BLaER1 treated with 17β-estradiol and CSF1 and Interleukin-3, amounts not matched to agents 10 nM and 100 nM (cell line): ENCODE measurements around the gene SERPINE3.
A peak's percentile ranks its signal among the peaks of the same experiment; 100 is the strongest.

ENCODE experiments used
- H3K27ac ChIP-seq, 11 experiments: shearing (Covaris generic); formaldehyde crosslinking; 2 replicates each; pipeline ENCODE4 v1.8.1; 2022
- H3K27me3 ChIP-seq, 11 experiments: shearing (Covaris generic); formaldehyde crosslinking; 2 replicates each; pipeline ENCODE4 v1.8.1; 2022
- H3K36me3 ChIP-seq, 11 experiments: shearing (Covaris generic); formaldehyde crosslinking; 2 replicates each; pipeline ENCODE4 v1.8.1; 2022
- H3K4me1 ChIP-seq, 10 experiments: shearing (Covaris generic); formaldehyde crosslinking; 2 replicates each; pipeline ENCODE4 v1.8.1; 2022
- H3K4me2 ChIP-seq, 11 experiments: shearing (Covaris generic); formaldehyde crosslinking; 2 replicates each; pipeline ENCODE4 v1.8.1; 2022
- H3K4me3 ChIP-seq, 10 experiments: shearing (Covaris generic); formaldehyde crosslinking; 2 replicates each; pipeline ENCODE4 v1.8.1; 2022
- H3K9ac ChIP-seq, 11 experiments: shearing (Covaris generic); formaldehyde crosslinking; 2 replicates each; pipeline ENCODE4 v1.8.1; 2022
- H3K9me3 ChIP-seq, 11 experiments: shearing (Covaris generic); formaldehyde crosslinking; replicated peaks in 1 of 11; 2 replicates each; pipeline ENCODE4 v1.8.1; 2022
- H4K20me1 ChIP-seq, 11 experiments: shearing (Covaris generic); formaldehyde crosslinking; 2 replicates each; pipeline ENCODE4 v1.8.1; 2022
- Cebpa-rat ChIP-seq, 11 experiments: shearing (Covaris generic); IDR thresholded peaks; 2 replicates each; pipeline ENCODE4 v1.8.1; 2022

SERPINE3 gene

DNA sequence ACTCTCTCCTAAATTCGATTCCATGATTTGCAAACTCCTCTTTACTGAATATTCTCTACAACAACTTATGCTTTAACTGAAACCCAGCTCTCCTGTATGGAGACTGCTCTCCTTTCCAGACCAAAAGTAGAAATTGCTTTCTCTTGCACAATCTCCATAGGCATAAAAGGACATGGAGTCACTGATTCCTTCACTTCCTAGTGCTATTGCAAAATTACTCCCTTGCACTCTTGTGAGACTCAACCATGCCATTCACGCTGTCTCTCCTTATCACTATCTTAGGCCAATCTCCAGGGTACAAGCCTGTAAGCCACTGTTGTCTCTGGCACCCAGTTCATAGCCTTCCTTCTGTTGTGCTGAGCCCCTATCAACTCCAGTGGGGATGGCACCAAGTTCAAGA lies 30.6 kb downstream of the SERPINE3 start:
- H4K20me1 ChIP-seq, result peaks cover 0 to 34% (median 16%) of the 10 kb centered on the region in 11 experiments; a peak in 14 of 22 replicates
- peaks cover 88 to 100% (median 99%) of the 10 kb centered on the region in 11 experiments for H3K36me3 ChIP-seq
- H3K9ac ChIP-seq, result no peak overlapping the region
- TF ChIP-seq Cebpa-rat (IDR thresholded peaks at IDR 0.05), result no peak
- no peak overlapping the region for H3K4me2 ChIP-seq
- H3K9me3 ChIP-seq, result no peaks in the 10 kb centered on the region
- H3K27me3 ChIP-seq, result no peaks in the 10 kb centered on the region
- no peak overlapping the region for H3K27ac ChIP-seq
- H3K4me1 ChIP-seq, result peaks cover 0 to 9% (median 0%) of the 10 kb centered on the region in 10 experiments; a peak in 2 of 20 replicates
- no peak overlapping the region for H3K4me3 ChIP-seq

DNA sequence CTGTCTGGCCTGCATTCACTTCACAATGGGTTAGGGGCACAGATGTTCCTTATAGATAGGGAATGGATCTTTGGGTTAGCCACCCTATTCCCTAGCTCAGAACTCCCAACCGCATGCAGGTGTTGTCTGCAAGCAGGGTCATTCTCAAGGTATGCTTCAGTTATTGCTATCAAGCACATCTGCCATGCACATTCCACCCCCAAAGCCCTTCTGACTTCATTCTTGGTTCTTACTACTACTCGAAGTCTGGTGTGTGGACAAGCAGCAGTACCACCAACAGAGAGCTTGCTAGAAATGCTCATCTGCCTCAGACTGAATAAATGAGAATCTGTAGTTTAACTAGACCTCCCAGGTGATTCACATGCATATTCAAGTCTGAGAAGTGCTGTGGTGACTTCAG lies 31.3 kb downstream of the SERPINE3 start:
- Histone ChIP-seq H3K4me1 (peaks cover 0 to 9% (median 0%) of the 10 kb centered on the region in 10 experiments; a peak in 2 of 20 replicates), H3K27me3 (no peaks in the 10 kb centered on the region), H3K9me3 (no peaks in the 10 kb centered on the region), H3K36me3 (peaks cover 95 to 100% (median 99%) of the 10 kb centered on the region in 11 experiments), H3K4me2 (no peak overlapping the region), H4K20me1 (peaks cover 0 to 36% (median 16%) of the 10 kb centered on the region in 11 experiments; a peak in 14 of 22 replicates), H3K27ac (no peak overlapping the region), H3K9ac (no peak overlapping the region), H3K4me3 (no peak overlapping the region)
- TF ChIP-seq Cebpa-rat (IDR thresholded peaks at IDR 0.05), result no peak

DNA sequence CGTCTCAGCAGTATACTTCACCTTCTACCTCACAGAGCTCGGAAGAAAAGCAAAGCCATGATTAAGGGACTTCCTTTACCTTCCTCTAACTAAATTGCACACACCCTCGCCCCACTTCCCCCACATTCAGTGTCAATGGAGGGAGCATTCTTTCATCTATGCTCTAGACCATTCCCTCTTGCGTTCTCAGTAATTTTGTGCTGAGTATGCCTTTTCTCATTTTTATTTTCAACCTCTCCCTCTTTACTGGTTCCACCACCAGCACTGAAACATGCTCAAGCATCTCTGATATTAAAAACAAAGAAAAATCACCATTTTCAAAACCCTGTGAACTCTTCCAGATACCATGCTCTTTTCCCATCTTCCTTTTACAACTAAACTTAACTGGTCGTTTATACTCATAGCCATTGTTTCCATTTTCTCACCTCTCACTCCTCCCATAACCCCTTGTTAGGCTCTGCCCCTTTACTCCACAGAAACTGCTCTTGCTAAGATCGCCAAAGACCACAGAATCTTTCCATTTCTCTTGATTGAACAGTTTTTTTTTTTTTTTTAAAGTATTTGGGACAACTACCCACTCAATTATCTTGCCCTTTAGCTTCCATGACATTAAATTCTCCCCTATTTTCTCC lies 32.4 kb downstream of the SERPINE3 start:
- Histone ChIP-seq H3K9ac (no peak overlapping the region), H3K27ac (no peak overlapping the region), H4K20me1 (peaks cover 0 to 37% (median 16%) of the 10 kb centered on the region in 11 experiments; a peak in 14 of 22 replicates), H3K36me3 (peaks cover 95 to 100% (median 99%) of the 10 kb centered on the region in 11 experiments), H3K9me3 (no peaks in the 10 kb centered on the region), H3K27me3 (no peaks in the 10 kb centered on the region), H3K4me1 (peaks cover 0 to 9% (median 0%) of the 10 kb centered on the region in 10 experiments; a peak in 2 of 20 replicates), H3K4me2 (no peak overlapping the region), H3K4me3 (no peak overlapping the region)
- TF ChIP-seq Cebpa-rat (IDR thresholded peaks at IDR 0.05), result no peak

DNA sequence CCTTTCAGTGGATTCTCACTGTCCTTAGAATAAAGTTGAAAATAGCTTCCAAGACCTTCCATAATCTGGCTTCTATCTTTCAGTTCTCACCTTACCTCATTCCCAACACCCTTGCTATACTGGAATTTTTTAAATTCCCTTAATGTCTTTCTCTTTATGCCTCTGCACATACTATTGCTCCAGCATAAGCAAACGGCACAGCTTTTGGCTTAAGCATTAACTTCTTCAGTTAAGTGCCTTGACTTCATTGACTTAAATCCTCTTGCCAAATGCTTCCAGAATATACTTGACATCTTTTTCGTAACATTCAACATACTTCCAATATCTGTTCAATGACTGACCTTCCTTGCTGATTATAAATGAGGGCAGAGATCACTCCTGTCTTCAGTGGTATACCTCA lies 34.0 kb downstream of the SERPINE3 start:
- Histone ChIP-seq H3K4me3 (no peak overlapping the region), H3K9me3 (no peaks in the 10 kb centered on the region), H3K9ac (no peak overlapping the region), H3K4me1 (peaks cover 0 to 9% (median 0%) of the 10 kb centered on the region in 10 experiments; a peak in 2 of 20 replicates), H3K4me2 (no peak overlapping the region), H3K27ac (no peak overlapping the region), H3K36me3 (peaks cover 96 to 100% (median 99%) of the 10 kb centered on the region in 11 experiments), H3K27me3 (no peaks in the 10 kb centered on the region), H4K20me1 (peaks cover 0 to 36% (median 16%) of the 10 kb centered on the region in 11 experiments; a peak in 14 of 22 replicates)
- TF ChIP-seq Cebpa-rat (IDR thresholded peaks at IDR 0.05), result no peak

DNA sequence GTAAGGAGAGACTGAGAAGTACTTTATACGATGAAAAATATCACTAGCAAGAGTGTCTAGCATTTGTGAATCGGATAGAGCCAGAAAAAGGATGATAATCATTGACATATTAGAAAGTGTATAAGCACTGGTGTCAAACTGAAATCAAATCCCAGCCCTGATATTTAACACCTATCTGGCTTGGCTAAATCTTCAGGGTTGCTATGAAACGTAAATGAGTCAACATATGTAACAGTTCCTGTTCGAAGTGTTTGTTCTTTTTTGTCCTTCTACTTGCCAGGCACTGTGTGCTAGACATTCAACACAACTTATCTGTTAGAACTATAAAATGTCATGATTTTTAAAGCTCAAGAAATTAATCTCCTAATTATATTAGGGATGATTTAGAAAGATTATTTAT lies 40.8 kb downstream of the SERPINE3 start:
- H3K36me3 ChIP-seq, result peaks cover 82 to 100% (median 95%) of the 10 kb centered on the region in 11 experiments
- H3K4me2 ChIP-seq, result no peak overlapping the region
- no peaks in the 10 kb centered on the region for H3K9me3 ChIP-seq
- H3K27me3 ChIP-seq, result no peaks in the 10 kb centered on the region
- no peak overlapping the region for H3K27ac ChIP-seq
- no peaks in the 10 kb centered on the region for H3K4me1 ChIP-seq
- no peak for TF ChIP-seq Cebpa-rat (IDR thresholded peaks at IDR 0.05)
- no peak overlapping the region for H3K9ac ChIP-seq
- peaks cover 0 to 26% (median 6%) of the 10 kb centered on the region in 11 experiments; a peak in 13 of 22 replicates for H4K20me1 ChIP-seq
- H3K4me3 ChIP-seq, result no peak overlapping the region

DNA sequence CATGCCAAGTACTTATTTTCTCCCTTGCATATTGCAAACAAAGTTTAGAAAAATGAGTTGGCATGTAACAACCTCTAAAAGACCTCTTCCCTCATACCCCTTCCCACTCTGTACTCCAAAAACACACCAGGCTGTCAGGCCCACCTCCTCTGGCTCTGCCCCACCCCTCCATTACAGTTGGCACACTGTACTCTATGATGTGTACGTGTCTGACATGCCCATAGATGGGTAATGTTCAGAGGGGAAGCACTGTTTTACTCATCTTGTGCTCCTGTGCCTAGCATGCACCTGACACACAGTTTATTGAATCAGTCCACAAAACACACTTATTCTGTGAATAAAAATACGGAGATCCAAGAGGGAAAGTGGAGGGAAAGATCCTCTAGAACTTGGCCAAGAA lies 45.6 kb downstream of the SERPINE3 start:
- no peaks in the 10 kb centered on the region for H3K9me3 ChIP-seq
- H3K36me3 ChIP-seq, result peaks cover 48 to 98% (median 91%) of the 10 kb centered on the region in 11 experiments
- H3K4me3 ChIP-seq, result no peak overlapping the region
- H4K20me1 ChIP-seq, result peaks cover 0 to 63% (median 14%) of the 10 kb centered on the region in 11 experiments; a peak in 13 of 22 replicates
- no peak overlapping the region for H3K4me2 ChIP-seq
- no peak overlapping the region for H3K9ac ChIP-seq
- H3K27me3 ChIP-seq, result no peaks in the 10 kb centered on the region
- no peak overlapping the region for H3K27ac ChIP-seq
- H3K4me1 ChIP-seq, result no peaks in the 10 kb centered on the region
- no peak for TF ChIP-seq Cebpa-rat (IDR thresholded peaks at IDR 0.05)

DNA sequence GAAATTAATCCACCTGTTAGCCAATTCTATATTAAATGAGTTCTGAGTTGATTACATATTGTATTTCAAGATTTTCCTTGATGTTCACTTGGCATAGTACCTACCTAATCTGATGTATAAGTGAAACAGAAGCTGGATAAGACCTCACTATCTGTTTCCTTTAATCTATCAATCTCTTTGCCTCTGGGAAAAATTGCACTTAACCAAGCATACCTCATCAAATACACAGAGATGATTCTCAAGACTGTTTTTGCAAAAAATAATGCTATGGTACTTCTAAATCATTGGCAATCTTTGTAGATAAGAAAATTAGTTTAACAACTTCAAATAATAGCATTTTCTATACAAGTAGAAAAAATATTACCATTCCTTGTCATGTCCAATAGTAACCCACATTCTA lies 55.2 kb downstream of the SERPINE3 start:
- Histone ChIP-seq H3K9ac (no peak overlapping the region), H3K9me3 (peaks cover 0 to 7% (median 0%) of the 10 kb centered on the region in 11 experiments; a peak in 1 of 22 replicates), H3K4me2 (no peak overlapping the region), H3K27me3 (no peaks in the 10 kb centered on the region), H3K4me3 (no peak overlapping the region), H3K36me3 (peaks cover 31 to 85% (median 58%) of the 10 kb centered on the region in 11 experiments), H3K27ac (no peak overlapping the region), H4K20me1 (peaks cover 11 to 92% (median 65%) of the 10 kb centered on the region in 11 experiments; a peak in 19 of 22 replicates), H3K4me1 (peaks cover 0 to 25% (median 20%) of the 10 kb centered on the region in 10 experiments; a peak in 16 of 20 replicates)
- TF ChIP-seq Cebpa-rat (IDR thresholded peaks at IDR 0.05), result no peak

DNA sequence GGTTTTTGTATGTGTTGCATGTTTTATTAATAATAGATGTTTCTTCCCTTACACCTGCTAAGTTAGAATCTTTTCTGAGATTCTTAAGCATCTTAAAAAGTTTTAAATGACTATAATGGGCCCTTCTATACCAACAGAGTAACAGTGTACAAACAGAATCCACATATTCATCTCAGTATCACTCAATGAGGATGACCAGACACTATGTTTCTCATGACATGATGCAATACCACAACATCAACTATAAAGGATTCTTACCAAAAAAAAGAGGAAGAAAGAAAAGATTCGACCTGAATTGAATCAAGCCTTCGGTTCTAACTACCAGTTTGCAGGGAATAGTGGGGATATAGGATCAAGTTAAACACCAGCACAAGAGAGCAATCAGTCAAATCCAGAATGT lies 56.9 kb downstream of the SERPINE3 start:
- Histone ChIP-seq H3K4me3 (no peak overlapping the region), H3K4me2 (peak overlapping the region in 8 of 11 experiments; percentile 8 to 47 (median 26); a peak in 9 of 22 replicates), H3K36me3 (peaks cover 39 to 89% (median 66%) of the 10 kb centered on the region in 11 experiments), H3K4me1 (peaks cover 0 to 25% (median 20%) of the 10 kb centered on the region in 10 experiments; a peak in 16 of 20 replicates), H4K20me1 (peaks cover 11 to 97% (median 73%) of the 10 kb centered on the region in 11 experiments; a peak in 19 of 22 replicates), H3K27me3 (no peaks in the 10 kb centered on the region), H3K27ac (peak overlapping the region in 5 of 11 experiments; percentile 1 to 39 (median 20); a peak in 6 of 22 replicates), H3K9me3 (peaks cover 0 to 13% (median 0%) of the 10 kb centered on the region in 11 experiments; a peak in 1 of 22 replicates), H3K9ac (no peak overlapping the region)
- TF ChIP-seq Cebpa-rat (IDR thresholded peaks at IDR 0.05), result peak in 3 of 11 experiments; percentile 17 to 87 (median 83); a peak in 6 of 22 replicates

DNA sequence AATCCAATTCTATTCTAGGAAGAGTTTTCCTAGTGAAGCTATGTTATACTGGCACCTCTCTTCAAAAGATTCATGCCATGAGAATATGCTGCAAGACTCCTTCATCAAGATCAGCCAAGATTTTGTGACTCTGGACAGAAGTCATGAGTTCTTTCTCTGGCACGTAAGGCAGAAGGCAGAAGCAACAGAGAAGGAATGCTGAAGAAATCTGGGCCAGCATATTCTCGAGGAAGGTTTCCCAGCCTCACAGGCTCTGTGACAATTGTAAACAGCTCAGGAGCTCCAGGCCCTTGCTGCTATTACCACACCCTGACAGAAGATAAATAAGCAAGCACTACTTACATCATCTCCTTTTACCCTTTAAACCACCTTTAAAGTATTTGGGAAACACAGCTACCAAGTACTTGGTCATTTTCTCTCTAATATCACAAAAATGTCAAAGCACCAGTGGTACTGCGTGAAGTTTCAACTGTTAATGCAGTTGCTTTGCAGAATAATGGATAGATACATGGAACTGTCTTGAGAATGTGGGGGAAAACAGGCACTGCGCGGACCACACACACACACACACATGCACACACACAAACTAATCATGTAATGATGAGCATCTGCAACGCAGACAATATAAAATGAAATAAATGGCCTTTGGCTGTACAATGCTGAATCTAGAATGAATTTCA lies 57.9 kb downstream of the SERPINE3 start:
- H3K27me3 ChIP-seq, result no peaks in the 10 kb centered on the region
- peak overlapping the region in 4 of 11 experiments; percentile 4 to 46 (median 20); a peak in 4 of 22 replicates for H3K27ac ChIP-seq
- peak overlapping the region in 6 of 11 experiments; percentile 2 to 43 (median 27); a peak in 9 of 22 replicates for H3K4me2 ChIP-seq
- H3K4me1 ChIP-seq, result peaks cover 0 to 25% (median 20%) of the 10 kb centered on the region in 10 experiments; a peak in 16 of 20 replicates
- H4K20me1 ChIP-seq, result peaks cover 11 to 97% (median 71%) of the 10 kb centered on the region in 11 experiments; a peak in 19 of 22 replicates
- H3K4me3 ChIP-seq, result no peak overlapping the region
- H3K36me3 ChIP-seq, result peaks cover 37 to 88% (median 60%) of the 10 kb centered on the region in 11 experiments
- no peak for TF ChIP-seq Cebpa-rat (IDR thresholded peaks at IDR 0.05)
- H3K9me3 ChIP-seq, result peaks cover 0 to 13% (median 0%) of the 10 kb centered on the region in 11 experiments; a peak in 1 of 22 replicates
- H3K9ac ChIP-seq, result no peak overlapping the region
